OCI-LY7 (cell line): ENCODE data around the gene VSNL1.

Source experiments
- EZH2phosphoT487 ChIP-seq: fragments of 200-600 bp; sonication (generic); IDR thresholded peaks from 2 replicates; pipeline ENCODE4 v1.6.1; 2018; ENCODE audit warnings: low read depth, borderline replicate concordance, mild to moderate bottlenecking, mixed run types, antibody characterized with exemption, low read length, moderate library complexity, mixed read lengths
- TF ChIP-seq, protein P1 (sequence below): fragments of 200-600 bp; sonication (generic); conservative IDR thresholded peaks from 2 replicates; pipeline ENCODE4 v1.5.1; 2014; ENCODE audit warnings: mild to moderate bottlenecking, antibody characterized with exemption, low read length, moderate library complexity, mixed read lengths

DNA sequence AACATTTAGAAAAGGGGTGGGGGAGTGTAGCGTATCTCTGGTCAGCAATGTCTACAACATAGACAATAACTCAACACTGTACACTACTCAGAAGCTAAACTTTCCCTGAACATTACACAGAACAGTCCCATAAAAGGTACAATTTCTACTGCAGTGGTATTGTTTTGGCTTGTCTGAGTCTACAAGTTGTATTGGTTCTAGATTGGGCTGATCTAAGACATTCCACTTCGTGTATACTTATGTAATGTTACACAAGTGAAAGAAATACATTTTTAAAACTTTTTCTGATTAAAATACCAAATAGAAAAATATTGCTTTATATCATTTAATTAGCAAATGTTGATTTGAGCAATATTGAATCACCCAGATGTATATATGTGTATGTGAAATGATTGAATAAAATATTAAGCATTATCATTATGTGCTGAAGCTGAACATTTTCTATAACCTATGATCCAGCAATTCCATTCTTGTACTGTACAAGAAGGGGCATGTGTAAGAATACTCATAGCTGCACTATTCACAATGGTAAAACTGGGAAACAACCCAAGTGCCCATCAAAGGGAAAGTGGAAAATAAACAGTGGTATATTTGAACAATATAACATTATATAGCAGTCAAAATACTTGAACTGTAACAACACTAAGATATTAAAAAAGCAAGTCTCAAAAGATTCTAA is 52.4 kb downstream of the VSNL1 start:
- TF ChIP-seq, protein P1, sequence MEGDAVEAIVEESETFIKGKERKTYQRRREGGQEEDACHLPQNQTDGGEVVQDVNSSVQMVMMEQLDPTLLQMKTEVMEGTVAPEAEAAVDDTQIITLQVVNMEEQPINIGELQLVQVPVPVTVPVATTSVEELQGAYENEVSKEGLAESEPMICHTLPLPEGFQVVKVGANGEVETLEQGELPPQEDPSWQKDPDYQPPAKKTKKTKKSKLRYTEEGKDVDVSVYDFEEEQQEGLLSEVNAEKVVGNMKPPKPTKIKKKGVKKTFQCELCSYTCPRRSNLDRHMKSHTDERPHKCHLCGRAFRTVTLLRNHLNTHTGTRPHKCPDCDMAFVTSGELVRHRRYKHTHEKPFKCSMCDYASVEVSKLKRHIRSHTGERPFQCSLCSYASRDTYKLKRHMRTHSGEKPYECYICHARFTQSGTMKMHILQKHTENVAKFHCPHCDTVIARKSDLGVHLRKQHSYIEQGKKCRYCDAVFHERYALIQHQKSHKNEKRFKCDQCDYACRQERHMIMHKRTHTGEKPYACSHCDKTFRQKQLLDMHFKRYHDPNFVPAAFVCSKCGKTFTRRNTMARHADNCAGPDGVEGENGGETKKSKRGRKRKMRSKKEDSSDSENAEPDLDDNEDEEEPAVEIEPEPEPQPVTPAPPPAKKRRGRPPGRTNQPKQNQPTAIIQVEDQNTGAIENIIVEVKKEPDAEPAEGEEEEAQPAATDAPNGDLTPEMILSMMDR, result no peak
- TF ChIP-seq EZH2phosphoT487, result no peak
